Right atrium auricular region (tissue), 2 donors: ENCODE data around the gene NAA25. TPM values are rescaled to one million over a fixed set of nuclear protein-coding genes. Genes with fewer than 3 reads are reported as not detected.
"Not testable (repeated sequence)": the region's sequence is repeated elsewhere in the genome, so short reads cannot be mapped to it uniquely, and the experiment has no call there.

Experiments
- DNase-seq: peaks from one replicate; pipeline ENCODE4 v3.0.0-alpha.2; 2019; ENCODE audit warnings: low spot score
- H3K27ac ChIP-seq, 2 donors: fragments of 200-600 bp; sonication (generic); 1 replicate in 1 of 2; 2 replicates in 1 of 2; pipeline ENCODE4 v1.5.1; 2016 to 2019
- H3K27me3 ChIP-seq, 2 donors: fragments of 200-600 bp; sonication (generic); one replicate each; pipeline versions ENCODE4 v1.5.1 to v1.6.0; 2017 to 2019
- H3K36me3 ChIP-seq: fragments of 200-600 bp; sonication (generic); one replicate; pipeline ENCODE4 v1.5.1; 2016
- H3K4me1 ChIP-seq, 2 donors: fragments of 200-600 bp; sonication (generic); one replicate each; pipeline versions ENCODE4 v1.5.1 to v1.6.0; 2017 to 2019
- H3K4me3 ChIP-seq, 2 donors: fragments of 200-600 bp; sonication (generic); 1 replicate in 1 of 2; 2 replicates in 1 of 2; pipeline ENCODE4 v1.5.1; 2017 to 2019; ENCODE audit warnings: mild to moderate bottlenecking in 1 of 2, moderate library complexity in 1 of 2
- H3K9me3 ChIP-seq, 2 donors: fragments of 200-600 bp; sonication (generic); one replicate each; pipeline ENCODE4 v1.5.1; 2019
- total RNA-seq, 2 donors: library from RNA; depleted of rRNA; stranded (reverse); fragments of >200 nt; gene quantifications; one replicate each; pipeline ENCODE4 v1.1.0, GENCODE V29; 2016
- TF ChIP-seq, protein P1 (sequence below), 2 donors: fragments of 200-600 bp; sonication (generic); IDR thresholded peaks; one replicate each; pipeline ENCODE4 v1.5.1; 2019; ENCODE audit warnings: antibody characterized with exemption in 2 of 2

NAA25 gene
- total RNA-seq, 2 donors from 2014 or later, result 8.8 to 11.2 TPM

- Histone ChIP-seq H3K27me3 (no peaks in the 10 kb centered on the region), H3K4me3 (no peak overlapping the region), H3K36me3 (no peaks in the 10 kb centered on the region), H3K27ac (no peak overlapping the region), H3K4me1 (no peaks in the 10 kb centered on the region), H3K9me3 (no peaks in the 10 kb centered on the region)
- no peak for DNase-seq
- TF ChIP-seq, protein P1, sequence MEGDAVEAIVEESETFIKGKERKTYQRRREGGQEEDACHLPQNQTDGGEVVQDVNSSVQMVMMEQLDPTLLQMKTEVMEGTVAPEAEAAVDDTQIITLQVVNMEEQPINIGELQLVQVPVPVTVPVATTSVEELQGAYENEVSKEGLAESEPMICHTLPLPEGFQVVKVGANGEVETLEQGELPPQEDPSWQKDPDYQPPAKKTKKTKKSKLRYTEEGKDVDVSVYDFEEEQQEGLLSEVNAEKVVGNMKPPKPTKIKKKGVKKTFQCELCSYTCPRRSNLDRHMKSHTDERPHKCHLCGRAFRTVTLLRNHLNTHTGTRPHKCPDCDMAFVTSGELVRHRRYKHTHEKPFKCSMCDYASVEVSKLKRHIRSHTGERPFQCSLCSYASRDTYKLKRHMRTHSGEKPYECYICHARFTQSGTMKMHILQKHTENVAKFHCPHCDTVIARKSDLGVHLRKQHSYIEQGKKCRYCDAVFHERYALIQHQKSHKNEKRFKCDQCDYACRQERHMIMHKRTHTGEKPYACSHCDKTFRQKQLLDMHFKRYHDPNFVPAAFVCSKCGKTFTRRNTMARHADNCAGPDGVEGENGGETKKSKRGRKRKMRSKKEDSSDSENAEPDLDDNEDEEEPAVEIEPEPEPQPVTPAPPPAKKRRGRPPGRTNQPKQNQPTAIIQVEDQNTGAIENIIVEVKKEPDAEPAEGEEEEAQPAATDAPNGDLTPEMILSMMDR (IDR thresholded peaks at IDR 0.05), result no peak
Measured at GRCh38 chr12:111997300-111997699, 111.3 kb downstream of the NAA25 start.

DNA sequence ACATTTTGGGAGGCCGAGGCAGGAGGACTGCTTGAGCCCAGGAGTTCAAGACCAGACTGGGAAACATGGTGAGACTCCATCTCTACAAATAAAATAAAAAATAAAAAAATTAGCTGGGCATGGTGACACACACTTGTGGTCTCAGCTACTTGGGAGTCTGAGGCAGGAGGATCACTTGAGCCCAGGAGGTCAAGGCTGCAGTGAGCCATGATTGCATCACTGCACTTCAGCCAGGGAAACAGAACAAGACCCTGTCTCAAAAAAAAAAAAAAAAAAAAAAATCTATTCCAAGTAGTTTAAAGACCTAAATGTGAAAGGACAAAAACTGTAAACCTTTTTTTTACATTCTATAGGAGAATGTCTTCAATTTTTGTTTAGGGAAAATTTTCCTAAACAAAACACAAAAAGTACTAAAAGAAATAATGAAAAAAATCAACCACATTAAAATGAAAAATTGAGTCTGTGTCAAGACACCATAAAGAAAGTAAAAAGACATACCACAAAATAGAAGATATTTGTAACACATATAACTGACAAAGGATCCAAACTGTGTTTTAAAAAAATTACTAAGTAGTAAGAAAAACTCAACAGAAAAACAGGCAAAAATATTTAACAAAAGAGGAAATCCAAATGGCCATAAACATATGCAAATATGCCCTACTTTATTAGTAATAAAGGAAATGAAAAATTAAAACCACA, 112.7 kb downstream of the NAA25 start:
- Histone ChIP-seq H3K27ac (no peak overlapping the region), H3K4me1 (no peaks in the 10 kb centered on the region), H3K4me3 (no peak overlapping the region), H3K36me3 (no peaks in the 10 kb centered on the region), H3K27me3 (no peaks in the 10 kb centered on the region), H3K9me3 (no peaks in the 10 kb centered on the region)
- DNase-seq, result no peak
- TF ChIP-seq, protein P1 (IDR thresholded peaks at IDR 0.05), result no peak

GRCh38 chr12:111994211-111995111, 114.1 kb downstream of the NAA25 start:
- not testable (repeated sequence) for H3K9me3 ChIP-seq, H3K4me1 ChIP-seq, H3K27me3 ChIP-seq, H3K27ac ChIP-seq, H3K36me3 ChIP-seq, H3K4me3 ChIP-seq, DNase-seq

DNA sequence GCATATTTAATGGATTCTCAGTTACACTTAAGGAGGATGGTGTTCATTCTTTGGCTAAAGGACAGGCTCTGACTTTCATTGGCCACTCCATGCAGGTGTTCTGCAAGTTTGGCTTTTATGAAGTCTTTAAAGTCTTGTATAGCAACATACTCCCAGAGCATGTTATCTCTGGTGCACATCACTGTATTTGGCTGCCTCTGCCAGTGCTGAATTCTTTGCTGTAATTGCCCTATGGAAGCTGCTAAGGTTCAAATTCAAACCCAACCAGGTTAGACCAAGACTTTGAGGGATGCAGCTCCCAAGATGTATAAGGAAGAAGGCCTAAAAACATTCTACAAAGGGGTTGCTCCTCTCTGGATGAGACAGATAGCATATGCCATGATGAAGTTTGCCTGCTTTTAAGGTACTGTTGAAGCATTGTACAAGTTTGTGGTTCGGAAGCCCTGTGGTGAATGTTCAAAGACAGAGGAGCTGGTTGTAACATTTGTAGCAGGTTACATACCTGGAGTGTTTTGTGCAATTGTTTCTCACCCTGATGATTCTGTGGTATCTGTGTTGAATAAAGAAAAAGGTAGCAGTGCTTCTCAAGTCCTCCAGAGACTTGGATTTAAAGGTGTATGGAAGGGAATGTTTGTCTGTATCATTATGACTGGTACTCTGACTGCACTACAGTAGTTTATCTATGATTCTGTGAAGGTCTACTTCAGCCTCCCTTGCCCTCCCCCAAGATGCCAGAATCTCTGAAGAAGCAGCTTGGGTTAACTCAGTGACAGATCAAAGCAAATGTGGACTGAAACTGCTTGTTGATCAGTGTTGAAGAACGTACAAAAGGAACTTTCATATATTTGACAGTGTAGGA, 115.1 kb downstream of the NAA25 start:
- Histone ChIP-seq H3K9me3 (no peaks in the 10 kb centered on the region), H3K27ac (no peak overlapping the region), H3K4me3 (no peak overlapping the region), H3K4me1 (no peaks in the 10 kb centered on the region), H3K27me3 (no peaks in the 10 kb centered on the region), H3K36me3 (peaks cover 5% of the 10 kb centered on the region)
- no peak for DNase-seq
- TF ChIP-seq, protein P1 (IDR thresholded peaks at IDR 0.05), result no peak

DNA sequence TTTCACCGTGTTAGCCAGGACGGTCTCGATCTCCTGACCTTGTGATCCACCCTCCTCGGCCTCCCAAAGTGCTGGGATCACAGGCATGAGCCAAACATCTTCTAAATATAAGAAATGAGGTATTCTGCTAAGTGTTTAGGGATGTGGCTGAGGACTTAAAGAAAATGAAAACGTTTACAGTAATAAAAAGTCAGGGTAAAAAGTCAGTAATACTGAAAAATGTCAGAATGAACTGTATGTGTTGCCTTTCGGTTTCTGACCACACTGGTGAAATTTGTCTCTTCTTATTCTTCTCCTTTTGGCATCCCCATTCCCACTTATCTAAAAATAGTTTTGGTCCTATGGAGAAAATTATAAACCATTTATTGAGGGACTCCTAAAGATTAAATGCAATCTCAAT, 116.1 kb downstream of the NAA25 start:
- H3K27ac ChIP-seq, result no peak overlapping the region
- no peaks in the 10 kb centered on the region for H3K27me3 ChIP-seq
- no peaks in the 10 kb centered on the region for H3K4me1 ChIP-seq

More for the DNA sequence above, 116.1 kb downstream of the NAA25 start:
- no peak for DNase-seq
- TF ChIP-seq, protein P1 (IDR thresholded peaks at IDR 0.05), result no peak
- Histone ChIP-seq H3K9me3 (no peaks in the 10 kb centered on the region), H3K36me3 (peaks cover 5% of the 10 kb centered on the region), H3K4me3 (no peak overlapping the region)
